Activated CD8-positive, alpha-beta memory T cell treated with anti-CD3 and anti-CD28 coated beads, Interleukin-2, amount 10 ng/mL, durations not matched to agents 7 days and 5 days (primary cell): Measurements from ENCODE around the gene OR5P2. TPM values are rescaled to one million over a fixed set of nuclear protein-coding genes. Genes with fewer than 3 reads are reported as not detected.
"Not testable (repeated sequence)": the region's sequence is repeated elsewhere in the genome, so short reads cannot be mapped to it uniquely, and the experiment has no call there.

Experiments
- ATAC-seq: fragments of 150-1000 bp; cut with Tn5 transposase; one replicate; pipeline ENCODE4 v1.10.0; 2021; ENCODE audit warnings: moderate library complexity
- CTCF ChIA-PET: fragments of 350-600 bp; sonication (Branson Sonifier 250); formaldehyde crosslinking; loops from one replicate; lab custom pipeline; 2021; ENCODE audit warnings: antibody characterized with exemption; lab: Charles Lee
- DNase-seq: peaks from one replicate; pipeline ENCODE4 v3.0.0-alpha.2; 2020
- H3K27ac Mint-ChIP-seq: one replicate; pipeline ENCODE4 v1.8.0; 2021; ENCODE audit warnings: mild to moderate bottlenecking, mixed read lengths
- H3K27me3 Mint-ChIP-seq: one replicate; pipeline ENCODE4 v1.8.0; 2021; ENCODE audit warnings: mixed read lengths
- H3K36me3 Mint-ChIP-seq: one replicate; pipeline ENCODE4 v1.8.0; 2021; ENCODE audit warnings: mild to moderate bottlenecking, mixed read lengths
- H3K4me1 Mint-ChIP-seq: one replicate; pipeline ENCODE4 v1.8.0; 2021; ENCODE audit warnings: mixed read lengths
- H3K4me3 Mint-ChIP-seq: one replicate; pipeline ENCODE4 v1.8.0; 2021; ENCODE audit warnings: mild to moderate bottlenecking, moderate library complexity, mixed read lengths
- H3K9me3 Mint-ChIP-seq: one replicate; pipeline ENCODE4 v1.8.0; 2022; ENCODE audit warnings: low read depth, mixed read lengths
- total RNA-seq, 2 experiments: library from RNA; stranded (reverse); gene quantifications; one replicate each; pipeline ENCODE4 v1.2.3, GENCODE V29; 2021

Gene OR5P2
- total RNA-seq, 2 experiments from 2014 or later = not detected

DNA sequence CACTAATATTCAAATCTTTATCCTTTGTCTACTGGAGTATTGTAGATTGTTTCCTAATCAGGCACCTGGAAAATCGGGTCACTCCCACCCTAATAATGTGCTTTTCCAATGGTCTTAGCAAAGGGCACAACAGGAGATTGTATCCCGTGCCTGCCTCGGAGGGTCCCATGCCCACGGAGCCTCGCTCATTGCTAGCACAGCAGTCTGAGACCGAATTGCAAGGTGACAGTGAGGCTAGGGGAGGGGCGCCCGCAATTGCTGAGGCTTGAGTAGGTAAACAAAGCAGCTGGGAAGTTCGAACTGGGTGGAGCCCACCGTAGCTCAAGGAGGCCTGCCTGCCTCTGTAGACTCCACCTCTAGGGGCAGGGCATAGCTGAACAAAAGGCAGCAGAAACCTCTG lies 32.4 kb downstream of the OR5P2 start:
- H3K27ac Mint-ChIP-seq, ATAC-seq, H3K4me1 Mint-ChIP-seq, H3K27me3 Mint-ChIP-seq, DNase-seq, CTCF ChIA-PET, H3K4me3 Mint-ChIP-seq, H3K36me3 Mint-ChIP-seq, H3K9me3 Mint-ChIP-seq: not testable (repeated sequence)

DNA sequence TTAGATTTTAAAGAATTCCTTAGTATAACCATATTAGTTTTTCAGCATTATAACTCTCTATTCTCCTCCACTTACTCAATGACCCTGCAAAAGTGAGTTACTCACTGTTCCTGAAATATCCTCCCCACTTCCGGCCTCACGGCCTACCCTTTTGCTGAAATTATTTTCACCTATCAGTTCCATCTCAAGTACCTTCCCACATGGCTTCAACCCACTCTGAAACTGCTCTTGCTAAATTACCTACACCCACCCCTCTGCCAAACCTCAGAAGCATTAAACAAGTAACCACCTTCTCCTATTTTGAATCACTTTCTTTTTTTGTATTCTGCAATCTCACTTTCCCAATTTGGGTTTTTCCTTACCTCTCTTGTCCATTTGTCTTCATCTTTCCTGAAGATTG lies 37.7 kb downstream of the OR5P2 start:
- CTCF ChIA-PET = no interaction called here
- Mint-ChIP-seq H3K36me3 (no peaks in the 10 kb centered on the region), H3K27ac (no peak overlapping the region), H3K4me1 (peaks cover 4% of the 10 kb centered on the region), H3K27me3 (no peaks in the 10 kb centered on the region), H3K4me3 (no peak overlapping the region), H3K9me3 (no peaks in the 10 kb centered on the region)
- ATAC-seq (no peak), DNase-seq (no peak)

DNA sequence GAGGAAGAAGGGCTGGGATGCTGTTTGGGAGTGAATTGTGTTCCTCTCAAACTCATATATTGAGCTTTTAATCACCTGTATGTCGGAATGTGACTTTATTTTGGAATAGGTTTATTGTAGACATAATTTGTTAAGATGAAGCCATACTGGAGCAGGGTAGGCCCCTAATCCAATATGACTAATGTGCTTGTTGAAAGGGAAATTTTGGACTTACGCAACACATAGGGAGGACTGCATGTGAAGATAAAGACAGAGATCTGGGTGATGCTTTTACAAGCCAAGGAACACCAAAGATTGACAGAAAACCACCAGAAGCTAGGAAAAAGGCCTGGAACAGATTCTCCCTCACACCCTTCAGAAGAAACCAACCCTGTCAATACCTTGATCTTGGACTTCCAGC lies 47.3 kb downstream of the OR5P2 start:
- H3K27ac Mint-ChIP-seq = no peak overlapping the region
- H3K4me1 Mint-ChIP-seq = no peaks in the 10 kb centered on the region
- no peaks in the 10 kb centered on the region for H3K36me3 Mint-ChIP-seq
- DNase-seq (no peak), ATAC-seq (no peak)
- no peak overlapping the region for H3K4me3 Mint-ChIP-seq
- CTCF ChIA-PET = no interaction called here
- no peaks in the 10 kb centered on the region for H3K9me3 Mint-ChIP-seq
- H3K27me3 Mint-ChIP-seq = no peaks in the 10 kb centered on the region

Other genes starting within 250 kb of the OR5P2 start
- 1 to 10 TPM; 1.5 to 2.4 TPM for gene CYB5R2, start 123.4 kb downstream of the OR5P2 start, total RNA-seq
- gene OVCH2, start 90.5 kb downstream of the OR5P2 start, total RNA-seq = not detected
- not detected for gene OR5P3, start 33.9 kb upstream of the OR5P2 start, total RNA-seq
- not detected for gene OR10A6, start 134.3 kb upstream of the OR5P2 start, total RNA-seq
- not detected for gene OR10A3, start 144.8 kb upstream of the OR5P2 start, total RNA-seq
- not detected for gene NLRP10, start 168.5 kb upstream of the OR5P2 start, total RNA-seq
- 100 to 1,000 TPM; 192 to 234 TPM for gene EIF3F, start 190.4 kb upstream of the OR5P2 start, total RNA-seq